T-helper 22 cell (primary cell): Measurements from ENCODE around the gene NOD2.
A peak's percentile ranks its signal among the peaks of the same experiment; 100 is the strongest.

ENCODE experiments used
- DNase-seq: peaks from one replicate; pipeline ENCODE4 v3.0.0-alpha.2; 2020; ENCODE audit warnings: low read depth

The NOD2 gene

GRCh38 chr16:50670476-50670875, 22.9 kb upstream of the NOD2 start:
- DNase-seq = no peak

GRCh38 chr16:50671644-50672260, 21.7 kb upstream of the NOD2 start:
- DNase-seq = no peak

GRCh38 chr16:50673496-50674275, 19.7 kb upstream of the NOD2 start:
- no peak for DNase-seq

GRCh38 chr16:50674831-50675230, 18.6 kb upstream of the NOD2 start:
- DNase-seq = no peak

- DNase-seq = no peak
Measured at GRCh38 chr16:50675686-50676610, 17.5 kb upstream of the NOD2 start.

GRCh38 chr16:50676684-50677225, 16.7 kb upstream of the NOD2 start:
- no peak for DNase-seq

GRCh38 chr16:50677351-50677750, 16.1 kb upstream of the NOD2 start:
- DNase-seq = no peak

GRCh38 chr16:50678531-50678930, 14.9 kb upstream of the NOD2 start:
- no peak for DNase-seq

- no peak for DNase-seq
Measured at GRCh38 chr16:50679266-50679665, 14.1 kb upstream of the NOD2 start.

GRCh38 chr16:50679676-50680555, 13.5 kb upstream of the NOD2 start:
- no peak for DNase-seq

GRCh38 chr16:50680556-50680893, 12.9 kb upstream of the NOD2 start:
- DNase-seq = no peak

GRCh38 chr16:50681021-50681885, 12.2 kb upstream of the NOD2 start, which contains the start of gene SNX20:
SNX20 (minus strand) TSS chr16:50681312; CDS start chr16:50677526, 3,786 bp downstream.
- DNase-seq = peak; percentile 60

GRCh38 chr16:50683689-50684374, 9.6 kb upstream of the NOD2 start:
- peak; percentile 43 for DNase-seq

GRCh38 chr16:50684823-50685461, 8.5 kb upstream of the NOD2 start:
- peak; percentile 32 for DNase-seq

GRCh38 chr16:50685462-50686063, 7.8 kb upstream of the NOD2 start:
- no peak for DNase-seq

- no peak for DNase-seq
Measured at GRCh38 chr16:50688083-50688482, 5.3 kb upstream of the NOD2 start.

- DNase-seq = no peak
Measured at GRCh38 chr16:50688867-50689266, 4.5 kb upstream of the NOD2 start.

- DNase-seq = no peak
Measured at GRCh38 chr16:50690177-50690576, 3.2 kb upstream of the NOD2 start.

- no peak for DNase-seq
Measured at GRCh38 chr16:50692644-50692998, 785 bp upstream of the NOD2 start.
